ENCODE results near the gene NOL7. TPM values are rescaled to one million over a fixed set of nuclear protein-coding genes. Genes with fewer than 3 reads are reported as not detected.

NOL7 gene
- total RNA-seq (2021; ENCODE audit: unreplicated experiment) = 73.7 TPM
- 23.9 and 33.7 TPM in 2 replicates for polyA plus RNA-seq (2012)
- percentile 94 among the genes with signal in this experiment for Bru-seq, nascent RNA
- BruChase-seq, experiment 1, labeled RNA remaining after a 6-hour chase = percentile 82 among the genes with signal in this experiment
- percentile 83 among the genes with signal in this experiment for BruChase-seq, experiment 2, labeled RNA remaining after a 2-hour chase
- long read RNA-seq, transcript NOL7-201 (4 exons, 646 nt) = minor isoform, 5 of 148 reads
- long read RNA-seq, transcript NOL7-202 (8 exons, 1,184 nt) = major isoform, 124 of 148 reads
- long read RNA-seq, transcript NOL7-203 (9 exons, 920 nt) = minor isoform, 5 of 148 reads
- long read RNA-seq, partial matches to known transcripts = 9 of 148 reads
- long read RNA-seq, other reads (novel, unspliced or antisense) = 5 of 148 reads

- peak within 1 kb of the TSS; percentile 34 for H2AFZ ChIP-seq (ENCODE audit: low read depth, low read length, poor library complexity, severe bottlenecking)
- RAD21 ChIA-PET (ENCODE audit: low non-redundant PET in 1 of 2, low total read pairs in 2 of 2, uncharacterized antibody in 2 of 2, unreplicated experiment in 2 of 2) = interaction anchor here in 1 of 2 experiments (1.7 kb wide), 1 partner anchor 40 kb away, joined by 4 read pairs; the partner anchor contains the start of gene SIRT5
- intact Hi-C loops (cut with micrococcal nuclease) = loop anchor here (2.0 kb wide), 1 partner anchor 40 kb away; the partner anchor contains the start of gene SIRT5
- TF ChIP-seq EZH2phosphoT487 (IDR thresholded peaks at IDR 0.05; ENCODE audit: borderline replicate concordance) (no peak), EZH2 (IDR thresholded peaks at IDR 0.05) (no peak), JUND (IDR thresholded peaks at IDR 0.05) (no peak), SRF (IDR thresholded peaks at IDR 0.05; ENCODE audit: low read depth) (no peak), CTCF (IDR thresholded peaks at IDR 0.05 in 2 of 3, conservative IDR thresholded peaks at IDR 0.05 in 1 of 3; ENCODE audit: borderline replicate concordance in 1 of 3, insufficient read depth in 1 of 3, low read depth in 2 of 3, low read length in 2 of 3) (peak; percentile 54 to 92 (median 82); a peak in 5 of 6 replicates), ATF3 (IDR thresholded peaks at IDR 0.05) (no peak), EGR1 (IDR thresholded peaks at IDR 0.05; ENCODE audit: low read depth) (peak; percentile 84), SIN3A (IDR thresholded peaks at IDR 0.05; ENCODE audit: low read depth) (peak; percentile 91), YY1 (IDR thresholded peaks at IDR 0.05; ENCODE audit: extremely low read depth, insufficient replicate concordance, low read depth, low read length) (peak; percentile 79), ELF1 (IDR thresholded peaks at IDR 0.05; ENCODE audit: borderline replicate concordance, low read depth) (peak; percentile 75), RAD21 (IDR thresholded peaks at IDR 0.05; ENCODE audit: low read depth) (no peak), TCF7L2 (IDR thresholded peaks at IDR 0.05; ENCODE audit: borderline replicate concordance, extremely low read depth, insufficient read depth, insufficient read length) (no peak), REST (IDR thresholded peaks at IDR 0.05; ENCODE audit: low read depth) (no peak), MAX (IDR thresholded peaks at IDR 0.05) (peak; percentile 99), SP1 (IDR thresholded peaks at IDR 0.05; ENCODE audit: low read depth) (peak; percentile 71), POLR2A (IDR thresholded peaks at IDR 0.05; ENCODE audit: borderline replicate concordance, extremely low read depth, insufficient read depth, insufficient read length) (peak; percentile 89), ZFX (IDR thresholded peaks at IDR 0.05) (peak; percentile 78), POLR2AphosphoS5 (IDR thresholded peaks at IDR 0.05; ENCODE audit: low read depth, low read length) (peak; percentile 89)
These were observed at the start of gene NOL7 for GRCh38 chr6:13614926-13615791. Gene NOL7 (plus strand): TSS chr6:13615335. CDS start chr6:13615359, 24 bp downstream.

More at GRCh38 chr6:13614926-13615791, at the start of gene NOL7:
- Histone ChIP-seq H3K4me3 (replicated peaks in 1 of 2; ENCODE audit: low read depth in 1 of 2, low read length in 2 of 2) (peak within 1 kb of the TSS; percentile 94 to 98), H3K79me2 (ENCODE audit: insufficient read depth, low read length) (peaks cover 41% of the 10 kb centered on the region), H3K4me1 (ENCODE audit: control insufficient read depth in 1 of 2, insufficient read depth in 2 of 2, low read length in 2 of 2) (peaks cover 11 to 23% of the 10 kb centered on the region in 2 experiments; a peak in 3 of 4 replicates), H3K9ac (ENCODE audit: low read length) (peak within 1 kb of the TSS; percentile 87), H3K27ac (ENCODE audit: low read depth, low read length) (peak within 1 kb of the TSS; percentile 71), H3K9me3 (ENCODE audit: control insufficient read depth in 1 of 2, insufficient read depth in 1 of 2, low read depth in 1 of 2, low read length in 2 of 2) (no peaks in the 10 kb centered on the region), H3K9me2 (ENCODE audit: insufficient read depth) (no peaks in the 10 kb centered on the region), H3K4me2 (ENCODE audit: low read length) (peak within 1 kb of the TSS; percentile 76), H4K20me1 (ENCODE audit: insufficient read depth) (peaks cover 7% of the 10 kb centered on the region; the same call in 1 of the 2 replicates), H3K36me3 (ENCODE audit: control insufficient read depth in 1 of 2, insufficient read depth in 2 of 2, low read length in 2 of 2) (peaks cover 31 to 34% of the 10 kb centered on the region in 2 experiments; a peak in 3 of 4 replicates), H3K27me3 (ENCODE audit: insufficient read depth, low read length) (no peaks in the 10 kb centered on the region)
- ChIA-PET POLR2A (interaction anchor here (0.8 to 1.6 kb wide), 6 partner anchors 10 to 287 kb away, joined by 3 to 5 read pairs (median 4); partner anchors contain the start of genes SIRT5 and TBC1D7), CTCF (interaction anchor here (0.7 to 2.5 kb wide), 10 partner anchors 8 to 420 kb away, joined by 3 to 20 read pairs (median 4); partner anchors contain the start of gene SIRT5)
- no TSS peak for BruUV-seq (replicated peaks)
- DNase-seq (ENCODE audit: low read depth, low spot score) = peak; percentile 95
- ATAC-seq = peak; percentile 92
